Activated CD8-positive, alpha-beta memory T cell treated with anti-CD3 and anti-CD28 coated beads, Interleukin-2, amount 10 ng/mL, durations not matched to agents 7 days and 5 days (primary cell): ENCODE data around the gene HSD11B1L. TPM values are rescaled to one million over a fixed set of nuclear protein-coding genes. Genes with fewer than 3 reads are reported as not detected.

Source experiments
- ATAC-seq: fragments of 150-1000 bp; cut with Tn5 transposase; one replicate; pipeline ENCODE4 v1.10.0; 2021; ENCODE audit warnings: moderate library complexity
- CTCF ChIA-PET: fragments of 350-600 bp; sonication (Branson Sonifier 250); formaldehyde crosslinking; loops from one replicate; lab custom pipeline; 2021; ENCODE audit warnings: antibody characterized with exemption; lab: Charles Lee
- DNase-seq: peaks from one replicate; pipeline ENCODE4 v3.0.0-alpha.2; 2020
- H3K27ac Mint-ChIP-seq: one replicate; pipeline ENCODE4 v1.8.0; 2021; ENCODE audit warnings: mild to moderate bottlenecking, mixed read lengths
- H3K27me3 Mint-ChIP-seq: one replicate; pipeline ENCODE4 v1.8.0; 2021; ENCODE audit warnings: mixed read lengths
- H3K36me3 Mint-ChIP-seq: one replicate; pipeline ENCODE4 v1.8.0; 2021; ENCODE audit warnings: mild to moderate bottlenecking, mixed read lengths
- H3K4me1 Mint-ChIP-seq: one replicate; pipeline ENCODE4 v1.8.0; 2021; ENCODE audit warnings: mixed read lengths
- H3K4me3 Mint-ChIP-seq: one replicate; pipeline ENCODE4 v1.8.0; 2021; ENCODE audit warnings: mild to moderate bottlenecking, moderate library complexity, mixed read lengths
- H3K9me3 Mint-ChIP-seq: one replicate; pipeline ENCODE4 v1.8.0; 2022; ENCODE audit warnings: low read depth, mixed read lengths
- total RNA-seq, 2 experiments: library from RNA; stranded (reverse); gene quantifications; one replicate each; pipeline ENCODE4 v1.2.3, GENCODE V29; 2021

HSD11B1L gene
- total RNA-seq, 2 experiments from 2014 or later = 1.0 to 2.4 TPM

- DNase-seq = no peak
- no peak for ATAC-seq
- Mint-ChIP-seq H3K4me1 (peaks cover 8% of the 10 kb centered on the region), H3K36me3 (peaks cover 22% of the 10 kb centered on the region), H3K27me3 (no peaks in the 10 kb centered on the region), H3K4me3 (no peak overlapping the region), H3K9me3 (no peaks in the 10 kb centered on the region), H3K27ac (no peak overlapping the region)
- CTCF ChIA-PET = interaction anchor here (0.5 kb wide), 1 partner anchor 52 kb away, joined by 3 read pairs; no protein-coding TSS in a partner anchor
These were observed 7.9 kb upstream of the HSD11B1L start for GRCh38 chr19:5672708-5673459.

- CTCF ChIA-PET = no interaction called here
These were observed 7.1 kb upstream of the HSD11B1L start for GRCh38 chr19:5673752-5674151.

GRCh38 chr19:5674714-5675113, 6.1 kb upstream of the HSD11B1L start:
- ATAC-seq = no peak
- CTCF ChIA-PET = interaction anchor here (1.2 kb wide), 1 partner anchor 10 kb away, joined by 3 read pairs; no protein-coding TSS in a partner anchor
- no peak for DNase-seq
- H3K4me3 Mint-ChIP-seq = no peak overlapping the region
- peaks cover 13% of the 10 kb centered on the region for H3K36me3 Mint-ChIP-seq
- H3K4me1 Mint-ChIP-seq = peaks cover 13% of the 10 kb centered on the region
- no peaks in the 10 kb centered on the region for H3K27me3 Mint-ChIP-seq
- H3K9me3 Mint-ChIP-seq = no peaks in the 10 kb centered on the region
- no peak overlapping the region for H3K27ac Mint-ChIP-seq

More at GRCh38 chr19:5673752-5674151, 7.1 kb upstream of the HSD11B1L start:
- H3K27ac Mint-ChIP-seq = no peak overlapping the region
- H3K36me3 Mint-ChIP-seq = peaks cover 20% of the 10 kb centered on the region
- H3K9me3 Mint-ChIP-seq = no peaks in the 10 kb centered on the region
- no peak overlapping the region for H3K4me3 Mint-ChIP-seq
- DNase-seq (no peak), ATAC-seq (no peak)
- H3K4me1 Mint-ChIP-seq = peaks cover 8% of the 10 kb centered on the region
- no peaks in the 10 kb centered on the region for H3K27me3 Mint-ChIP-seq

- no peaks in the 10 kb centered on the region for H3K27me3 Mint-ChIP-seq
- no peaks in the 10 kb centered on the region for H3K9me3 Mint-ChIP-seq
- DNase-seq (no peak), ATAC-seq (no peak)
- peaks cover 12% of the 10 kb centered on the region for H3K36me3 Mint-ChIP-seq
- H3K4me1 Mint-ChIP-seq = peaks cover 14% of the 10 kb centered on the region
- no peak overlapping the region for H3K27ac Mint-ChIP-seq
- CTCF ChIA-PET = interaction anchor here (1.1 to 1.2 kb wide), 2 partner anchors 35 to 128 kb away, joined by 3 read pairs; partner anchors contain the start of gene NRTN
- no peak overlapping the region for H3K4me3 Mint-ChIP-seq
These were observed 4.6 kb upstream of the HSD11B1L start for GRCh38 chr19:5676105-5676771.

- Mint-ChIP-seq H3K4me3 (no peak overlapping the region), H3K9me3 (no peaks in the 10 kb centered on the region), H3K27me3 (no peaks in the 10 kb centered on the region), H3K4me1 (peaks cover 18% of the 10 kb centered on the region), H3K27ac (no peak overlapping the region), H3K36me3 (peaks cover 11% of the 10 kb centered on the region)
- no peak for DNase-seq
- CTCF ChIA-PET = interaction anchor here (1.1 kb wide), 1 partner anchor 36 kb away, joined by 3 read pairs; no protein-coding TSS in a partner anchor
- no peak for ATAC-seq
These were observed 4.1 kb upstream of the HSD11B1L start for GRCh38 chr19:5676772-5677105.

- Mint-ChIP-seq H3K4me1 (peaks cover 18% of the 10 kb centered on the region), H3K36me3 (peaks cover 11% of the 10 kb centered on the region), H3K27me3 (no peaks in the 10 kb centered on the region), H3K4me3 (no peak overlapping the region), H3K27ac (no peak overlapping the region), H3K9me3 (no peaks in the 10 kb centered on the region)
- ATAC-seq = no peak
- CTCF ChIA-PET = no interaction called here
- no peak for DNase-seq
These were observed 3.7 kb upstream of the HSD11B1L start for GRCh38 chr19:5677136-5677535.

- peaks cover 18% of the 10 kb centered on the region for H3K4me1 Mint-ChIP-seq
- ATAC-seq = no peak
- H3K4me3 Mint-ChIP-seq = no peak overlapping the region
- no peaks in the 10 kb centered on the region for H3K27me3 Mint-ChIP-seq
- peaks cover 11% of the 10 kb centered on the region for H3K36me3 Mint-ChIP-seq
- H3K27ac Mint-ChIP-seq = no peak overlapping the region
- no peaks in the 10 kb centered on the region for H3K9me3 Mint-ChIP-seq
- CTCF ChIA-PET = interaction anchor here (2.3 kb wide), 1 partner anchor 13 kb away, joined by 12 read pairs; the partner anchor contains the start of gene RPL36
- no peak for DNase-seq
These were observed 3.2 kb upstream of the HSD11B1L start for GRCh38 chr19:5677580-5677979.

GRCh38 chr19:5678071-5678718, 2.6 kb upstream of the HSD11B1L start:
- Mint-ChIP-seq H3K4me1 (peaks cover 18% of the 10 kb centered on the region), H3K9me3 (no peaks in the 10 kb centered on the region), H3K27ac (no peak overlapping the region), H3K36me3 (peaks cover 7% of the 10 kb centered on the region), H3K4me3 (no peak overlapping the region), H3K27me3 (no peaks in the 10 kb centered on the region)
- ATAC-seq = no peak
- CTCF ChIA-PET = interaction anchor here (2.3 kb wide), 1 partner anchor 12 kb away, joined by 12 read pairs; the partner anchor contains the start of gene RPL36
- no peak for DNase-seq

GRCh38 chr19:5679289-5680083, 1.3 kb upstream of the HSD11B1L start:
- Mint-ChIP-seq H3K27ac (peak overlapping the region; percentile 95), H3K4me3 (peak overlapping the region; percentile 95), H3K27me3 (no peaks in the 10 kb centered on the region), H3K9me3 (no peaks in the 10 kb centered on the region), H3K4me1 (peaks cover 18% of the 10 kb centered on the region), H3K36me3 (peaks cover 1% of the 10 kb centered on the region)
- CTCF ChIA-PET = interaction anchor here (1.4 to 2.3 kb wide), 3 partner anchors 9 to 42 kb away, joined by 3 to 12 read pairs (median 4); partner anchors contain the start of gene RPL36
- ATAC-seq (no peak), DNase-seq (no peak)

GRCh38 chr19:5680084-5680436, 767 bp upstream of the HSD11B1L start:
- DNase-seq = no peak
- Mint-ChIP-seq H3K36me3 (peaks cover 1% of the 10 kb centered on the region), H3K27ac (peak overlapping the region; percentile 95), H3K27me3 (no peaks in the 10 kb centered on the region), H3K4me1 (peaks cover 18% of the 10 kb centered on the region), H3K9me3 (no peaks in the 10 kb centered on the region), H3K4me3 (peak overlapping the region; percentile 95)
- CTCF ChIA-PET = interaction anchor here (1.4 to 2.3 kb wide), 3 partner anchors 10 to 41 kb away, joined by 3 to 12 read pairs (median 4); partner anchors contain the start of gene RPL36
- ATAC-seq = no peak

- DNase-seq = no peak
- peak overlapping the region; percentile 60 for H3K4me3 Mint-ChIP-seq
- no peaks in the 10 kb centered on the region for H3K36me3 Mint-ChIP-seq
- no peaks in the 10 kb centered on the region for H3K9me3 Mint-ChIP-seq
- peak overlapping the region; percentile 33 for H3K27ac Mint-ChIP-seq
- CTCF ChIA-PET = interaction anchor here (1.2 to 1.6 kb wide), 2 partner anchors 57 to 286 kb away, joined by 3 read pairs; no protein-coding TSS in a partner anchor
- H3K4me1 Mint-ChIP-seq = peaks cover 22% of the 10 kb centered on the region
- no peak for ATAC-seq
- no peaks in the 10 kb centered on the region for H3K27me3 Mint-ChIP-seq
These were observed 722 bp downstream of the HSD11B1L start for GRCh38 chr19:5681391-5682106.

- CTCF ChIA-PET = interaction anchor here (1.2 to 1.6 kb wide), 2 partner anchors 58 to 286 kb away, joined by 3 read pairs; no protein-coding TSS in a partner anchor
- H3K4me3 Mint-ChIP-seq = no peak overlapping the region
- H3K27ac Mint-ChIP-seq = no peak overlapping the region
- H3K9me3 Mint-ChIP-seq = no peaks in the 10 kb centered on the region
- peaks cover 22% of the 10 kb centered on the region for H3K4me1 Mint-ChIP-seq
- H3K27me3 Mint-ChIP-seq = no peaks in the 10 kb centered on the region
- H3K36me3 Mint-ChIP-seq = no peaks in the 10 kb centered on the region
- ATAC-seq (no peak), DNase-seq (no peak)
These were observed 1.3 kb downstream of the HSD11B1L start for GRCh38 chr19:5682107-5682482.
